ENCODE data around the gene KLHL29. TPM values are rescaled to one million over a fixed set of nuclear protein-coding genes. Genes with fewer than 3 reads are reported as not detected.

The KLHL29 gene
- total RNA-seq, 2 donors from 2014 or later, result 1.0 to 2.4 TPM

- Mint-ChIP-seq H3K9me3 (peaks cover 18% of the 10 kb centered on the region), H3K4me1 (peaks cover 4% of the 10 kb centered on the region), H3K27ac (no peak overlapping the region), H3K4me3 (no peak overlapping the region), H3K27me3 (ENCODE audit: insufficient read depth) (no peaks in the 10 kb centered on the region), H3K36me3 (ENCODE audit: low read depth) (no peaks in the 10 kb centered on the region)
- Histone ChIP-seq H3K9ac (ENCODE audit: extremely low read depth, low read length, poor library complexity, severe bottlenecking) (no peak overlapping the region), H3K9me3 (ENCODE audit: control insufficient read depth, low read length) (peaks cover 17% of the 10 kb centered on the region), H3K27ac (ENCODE audit: low read depth, low read length) (no peak overlapping the region), H3K36me3 (ENCODE audit: control insufficient read depth, insufficient read depth, low read length) (no peaks in the 10 kb centered on the region), H3K27me3 (ENCODE audit: control insufficient read depth, insufficient read depth, low read length, poor library complexity, severe bottlenecking) (no peaks in the 10 kb centered on the region), H3K4me3 (ENCODE audit: low read length) (no peak overlapping the region), H3K4me1 (ENCODE audit: control insufficient read depth, insufficient read depth, low read length) (no peaks in the 10 kb centered on the region)
- 68% methylated on average over 2 of the region's 3 CpGs; no CpG with 5 or more reads in 1 of the 2 experiments for WGBS, 2 experiments (ENCODE audit: insufficient coverage in 1 of 2, insufficient read length in 1 of 2)
- no peak for TF ChIP-seq CTCF (conservative IDR thresholded peaks at IDR 0.05)
- no peak for DNase-seq
Measured at GRCh38 chr2:23607925-23608324, 222.9 kb downstream of the KLHL29 start.

GRCh38 chr2:23609254-23609653, 224.3 kb downstream of the KLHL29 start:
- Mint-ChIP-seq H3K27me3 (ENCODE audit: insufficient read depth) (no peaks in the 10 kb centered on the region), H3K27ac (no peak overlapping the region), H3K9me3 (peaks cover 21% of the 10 kb centered on the region), H3K36me3 (ENCODE audit: low read depth) (no peaks in the 10 kb centered on the region), H3K4me1 (peaks cover 4% of the 10 kb centered on the region), H3K4me3 (no peak overlapping the region)
- H3K4me1 ChIP-seq (ENCODE audit: control insufficient read depth, insufficient read depth, low read length), result no peaks in the 10 kb centered on the region
- H3K27ac ChIP-seq (ENCODE audit: low read depth, low read length), result no peak overlapping the region
- DNase-seq, result no peak
- WGBS, 2 experiments (ENCODE audit: insufficient coverage in 1 of 2, insufficient read length in 1 of 2), result 92 to 95% methylated on average over 6 to 7 of the region's 7 CpGs
- no peak for TF ChIP-seq CTCF (conservative IDR thresholded peaks at IDR 0.05)
- no peak overlapping the region for H3K4me3 ChIP-seq (ENCODE audit: low read length)
- H3K9ac ChIP-seq (ENCODE audit: extremely low read depth, low read length, poor library complexity, severe bottlenecking), result no peak overlapping the region
- H3K9me3 ChIP-seq (ENCODE audit: control insufficient read depth, low read length), result peaks cover 17% of the 10 kb centered on the region
- no peaks in the 10 kb centered on the region for H3K27me3 ChIP-seq (ENCODE audit: control insufficient read depth, insufficient read depth, low read length, poor library complexity, severe bottlenecking)
- no peaks in the 10 kb centered on the region for H3K36me3 ChIP-seq (ENCODE audit: control insufficient read depth, insufficient read depth, low read length)

- no peaks in the 10 kb centered on the region for H3K4me1 ChIP-seq (ENCODE audit: control insufficient read depth, insufficient read depth, low read length)
- no peak for TF ChIP-seq CTCF (conservative IDR thresholded peaks at IDR 0.05)
- no peak overlapping the region for H3K27ac ChIP-seq (ENCODE audit: low read depth, low read length)
- WGBS, 2 experiments (ENCODE audit: insufficient coverage in 1 of 2, insufficient read length in 1 of 2), result 90 to 95% methylated on average over 2 to 3 of the region's 3 CpGs
- H3K4me3 ChIP-seq (ENCODE audit: low read length), result no peak overlapping the region
- no peak overlapping the region for H3K27ac Mint-ChIP-seq
- H3K36me3 ChIP-seq (ENCODE audit: control insufficient read depth, insufficient read depth, low read length), result no peaks in the 10 kb centered on the region
- peaks cover 17% of the 10 kb centered on the region for H3K9me3 ChIP-seq (ENCODE audit: control insufficient read depth, low read length)
- H3K9ac ChIP-seq (ENCODE audit: extremely low read depth, low read length, poor library complexity, severe bottlenecking), result no peak overlapping the region
- peaks cover 9% of the 10 kb centered on the region for H3K4me1 Mint-ChIP-seq
- no peaks in the 10 kb centered on the region for H3K36me3 Mint-ChIP-seq (ENCODE audit: low read depth)
- no peak overlapping the region for H3K4me3 Mint-ChIP-seq
- peaks cover 21% of the 10 kb centered on the region for H3K9me3 Mint-ChIP-seq
- no peaks in the 10 kb centered on the region for H3K27me3 Mint-ChIP-seq (ENCODE audit: insufficient read depth)
- no peak for DNase-seq
- H3K27me3 ChIP-seq (ENCODE audit: control insufficient read depth, insufficient read depth, low read length, poor library complexity, severe bottlenecking), result no peaks in the 10 kb centered on the region
Measured at GRCh38 chr2:23611839-23612238, 226.9 kb downstream of the KLHL29 start.

All from endodermal cell (in vitro differentiated cells).